GM21515 (cell line): ENCODE results near the gene ECHS1.
"Not testable (repeated sequence)": the region's sequence is repeated elsewhere in the genome, so short reads cannot be mapped to it uniquely, and the experiment has no call there.

ENCODE experiments used
- ATAC-seq: cut with Tn5 transposase; IDR thresholded peaks from one replicate; pipeline ENCODE4 v1.9.1; 2021; ENCODE audit not compliant: unreplicated experiment

ECHS1 gene

DNA sequence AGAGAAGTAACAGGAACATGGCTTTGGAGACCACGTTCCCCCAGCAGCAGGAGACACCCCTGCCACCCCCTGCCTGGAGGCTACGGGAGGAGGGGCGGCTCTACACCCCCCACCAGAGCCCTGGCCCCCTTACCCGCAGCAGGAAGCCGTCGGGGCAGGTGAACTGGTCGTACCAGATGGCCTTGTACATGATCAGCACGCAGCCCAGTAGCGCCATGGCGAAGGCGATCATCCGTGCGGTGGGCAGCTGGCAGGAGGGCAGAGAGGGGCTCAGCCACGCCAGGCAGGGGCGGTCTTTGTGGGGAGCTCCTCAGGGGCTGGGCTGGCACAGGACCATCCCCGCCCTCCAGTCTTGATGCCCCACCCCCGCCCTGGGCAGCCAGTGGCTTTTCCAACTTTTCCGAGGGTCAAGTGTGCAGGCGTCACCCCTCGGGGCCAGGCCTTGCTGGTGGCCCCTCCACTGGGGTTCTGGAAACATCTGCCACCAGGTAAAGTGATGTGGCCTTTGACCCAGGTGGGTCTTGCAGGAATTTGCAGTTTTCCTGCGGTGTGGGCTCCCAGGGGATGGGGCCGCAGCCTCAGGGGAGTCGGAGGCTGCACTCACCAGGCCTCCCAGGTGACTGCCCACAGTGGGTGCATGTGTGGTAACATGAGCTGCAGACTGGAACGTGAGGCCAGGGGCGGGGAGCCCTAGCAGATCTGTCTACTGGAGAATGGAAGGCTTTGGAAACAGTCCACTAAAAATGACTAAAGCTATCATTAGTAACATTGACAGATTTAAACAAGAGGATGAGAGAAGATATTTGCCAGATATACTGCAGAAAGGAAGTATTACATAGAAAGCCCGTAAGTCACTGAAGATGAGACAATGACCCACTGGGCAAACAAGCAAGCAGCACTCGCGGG is 46.2 kb downstream of the ECHS1 start:
- ATAC-seq, result no peak

DNA sequence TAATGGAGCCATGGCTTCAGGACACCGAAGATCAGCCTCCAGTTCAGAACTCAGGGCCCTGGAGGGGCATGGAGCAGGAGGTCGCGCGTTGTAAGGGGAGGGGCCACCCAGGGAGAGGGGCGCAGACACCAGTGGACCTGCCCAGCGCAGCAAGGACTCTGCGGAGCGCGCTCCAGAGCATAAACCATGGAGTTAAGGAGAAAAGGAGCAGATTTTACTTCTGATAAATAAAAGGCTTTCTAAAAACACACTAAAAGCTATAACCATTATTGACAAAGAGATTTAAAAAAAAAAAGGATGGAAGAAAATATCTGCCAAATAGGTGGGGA is 47.0 kb downstream of the ECHS1 start:
- ATAC-seq, result no peak

DNA sequence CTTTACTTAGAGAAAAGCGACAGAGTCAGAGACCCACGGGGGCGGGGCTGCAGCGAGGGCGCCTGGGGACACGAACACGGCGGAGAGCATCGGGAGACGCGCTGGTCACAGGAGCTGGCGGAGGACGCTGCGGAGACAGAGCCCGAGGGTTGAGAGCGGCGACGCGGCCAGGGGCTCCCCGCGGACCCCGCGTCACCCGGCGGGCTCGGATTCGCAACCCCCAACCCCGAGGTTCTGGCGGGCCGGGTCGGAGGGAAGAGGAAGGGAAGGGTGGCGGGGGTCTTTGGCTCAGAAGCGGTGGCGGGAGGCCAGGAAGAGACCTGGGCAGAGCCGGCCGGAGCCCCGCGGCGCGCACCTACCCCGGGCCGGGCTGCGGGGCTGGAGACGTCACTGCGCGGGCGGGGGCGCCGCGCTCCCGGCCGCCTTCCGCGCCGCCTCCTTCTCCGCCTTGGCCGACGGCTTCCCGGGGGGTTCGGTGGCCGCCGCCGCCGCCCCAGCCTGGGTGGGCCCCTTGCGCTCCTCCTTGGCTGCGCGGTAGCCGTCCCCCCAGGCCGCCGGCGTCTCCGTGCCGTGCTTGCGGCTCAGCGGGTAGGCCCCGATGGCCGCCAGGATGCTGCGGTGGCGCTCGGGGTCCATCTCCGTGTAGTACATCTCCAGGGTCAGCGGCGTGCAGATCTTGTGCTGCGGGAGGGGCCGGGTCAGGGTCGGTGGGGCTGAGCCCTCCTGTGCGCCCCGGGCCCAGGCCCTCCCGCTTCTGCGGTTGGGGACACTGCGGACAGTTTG is 47.5 kb downstream of the ECHS1 start:
- ATAC-seq, result no peak

DNA sequence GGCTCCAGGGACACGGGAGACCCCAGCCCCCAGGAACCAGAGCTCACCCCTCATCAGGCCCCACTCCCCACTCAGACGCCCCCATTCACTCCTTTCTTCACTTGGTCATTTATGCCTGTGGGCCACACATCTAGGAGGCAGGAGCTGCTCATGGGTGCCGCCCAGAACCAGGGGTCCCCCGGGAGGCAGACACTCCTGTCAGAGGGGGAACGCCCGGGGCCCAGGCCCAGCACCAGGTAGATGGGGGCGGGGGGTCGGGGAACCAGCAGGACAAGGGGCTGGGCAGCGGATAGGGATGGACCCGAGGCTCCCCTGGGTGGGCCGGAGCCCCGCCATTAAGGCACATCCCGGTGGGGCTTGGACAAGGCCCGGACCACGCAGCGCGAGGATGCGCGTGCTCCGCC is 48.3 kb downstream of the ECHS1 start:
- no peak for ATAC-seq

DNA sequence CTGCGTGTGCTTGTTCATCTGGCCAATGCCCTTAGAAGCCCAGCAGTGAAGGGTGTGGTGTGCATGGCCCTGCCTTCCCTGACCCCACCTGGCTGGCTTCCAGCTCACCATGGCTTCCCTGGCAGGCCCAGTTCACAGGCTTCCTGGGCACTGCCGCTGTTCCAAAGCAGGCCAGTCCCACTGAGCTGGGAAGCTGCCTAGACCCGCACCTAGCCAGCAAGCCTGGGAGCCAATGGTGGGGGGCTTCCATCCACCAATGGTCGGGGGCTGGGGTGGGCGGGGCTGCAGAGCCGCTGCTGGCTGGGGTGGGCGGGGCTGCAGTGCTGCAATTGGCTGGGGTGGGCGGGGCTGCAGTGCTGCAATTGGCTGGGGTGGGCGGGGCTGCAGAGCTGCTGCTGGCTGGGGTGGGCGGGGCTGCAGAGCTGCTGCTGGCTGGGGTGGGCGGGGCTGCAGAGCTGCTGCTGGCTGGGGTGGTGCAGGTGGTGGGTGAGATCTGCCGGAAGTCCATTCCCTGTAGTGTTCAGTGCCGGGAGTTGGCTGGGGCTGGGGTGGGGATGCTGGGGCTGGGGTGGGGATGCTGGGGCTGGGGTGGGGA is 48.9 kb downstream of the ECHS1 start:
- ATAC-seq, result peak; percentile 57

DNA sequence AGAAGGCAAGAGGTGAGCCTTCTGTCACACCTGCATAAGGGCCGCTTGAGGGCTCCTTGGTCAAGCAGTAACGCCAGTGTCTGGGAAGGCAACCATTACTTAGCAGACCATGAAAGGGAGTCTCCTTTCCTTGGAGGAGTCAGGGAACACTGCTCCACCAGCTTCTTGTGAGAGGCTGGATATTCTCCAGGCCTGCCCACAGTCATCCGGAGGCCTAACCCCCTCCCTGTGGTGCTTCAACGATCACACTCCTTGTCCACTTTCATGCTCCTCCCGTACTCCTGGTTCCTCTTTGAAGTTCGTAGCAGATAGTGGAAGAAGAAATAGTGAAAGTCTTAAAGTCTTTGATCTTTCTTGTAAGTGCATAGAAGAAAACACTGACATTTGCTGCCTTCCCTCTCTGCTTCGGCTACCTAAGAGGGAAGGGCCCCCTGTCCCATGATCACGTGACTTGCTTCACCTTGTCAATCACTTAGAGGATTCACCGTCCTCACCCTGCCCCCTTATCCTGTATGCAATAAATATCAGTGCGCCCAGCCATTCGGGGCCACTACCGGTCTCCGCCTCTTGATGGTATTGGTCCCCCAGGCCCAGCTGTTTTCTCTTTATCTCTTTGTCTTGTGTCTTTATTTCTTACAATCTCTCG is 51.0 kb downstream of the ECHS1 start:
- ATAC-seq, result not testable (repeated sequence)

DNA sequence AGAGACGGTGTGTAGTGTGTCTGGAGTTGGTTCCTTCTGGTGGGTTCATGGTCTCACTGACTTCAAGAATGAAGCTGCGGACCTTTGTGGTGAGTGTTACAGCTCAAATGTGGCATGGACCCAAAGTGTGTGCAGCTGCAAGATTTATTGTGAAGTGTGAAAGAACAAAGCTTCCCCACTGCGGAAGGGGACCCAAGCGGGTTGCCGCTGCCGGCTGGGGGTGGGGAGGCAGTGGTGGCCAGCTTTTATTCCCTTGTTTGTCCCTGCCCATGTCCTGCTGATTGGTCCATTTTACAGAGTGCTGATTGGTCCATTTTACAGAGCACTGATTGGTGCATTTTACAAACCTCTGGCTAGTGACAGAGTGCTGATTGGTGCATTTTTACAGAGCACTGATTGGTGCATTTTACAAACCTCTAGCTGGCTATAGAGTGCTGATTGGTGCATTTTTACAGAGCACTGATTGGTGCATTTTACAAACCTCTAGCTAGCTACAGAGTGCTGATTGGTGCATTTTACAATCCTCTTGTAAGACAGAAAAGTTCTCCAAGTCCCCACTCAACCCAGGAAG is 52.2 kb downstream of the ECHS1 start:
- ATAC-seq, result not testable (repeated sequence)

DNA sequence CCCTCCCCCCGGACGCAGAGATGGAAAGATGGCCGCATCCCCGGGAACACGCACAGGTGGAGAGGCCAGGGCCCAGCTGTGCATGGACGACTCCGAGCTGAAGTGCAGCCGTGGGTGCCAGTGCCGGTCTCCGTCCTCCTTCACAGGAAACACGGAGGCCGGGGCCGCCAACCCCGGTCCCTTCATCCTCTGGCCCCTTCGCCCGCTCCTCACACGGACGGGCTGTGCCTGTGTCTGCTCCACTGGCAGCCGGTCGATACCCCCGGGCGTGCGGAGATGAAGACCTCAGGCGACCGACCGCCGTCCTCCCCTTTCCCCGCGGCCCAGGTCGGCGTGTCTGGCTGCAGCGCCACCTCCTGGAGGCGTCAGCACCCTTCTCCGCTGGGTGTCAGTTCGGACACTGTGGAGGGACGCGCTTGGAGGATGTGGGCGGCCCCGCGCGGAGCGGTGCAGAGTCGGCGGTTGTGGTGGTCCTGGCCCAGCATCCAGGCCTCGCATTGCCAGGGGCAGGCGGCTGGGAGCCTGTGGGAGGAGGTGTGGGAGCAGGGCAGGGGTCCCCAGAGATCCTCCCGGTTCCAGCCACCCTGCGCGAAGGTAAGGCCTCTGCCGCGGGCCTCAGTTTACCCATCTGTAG is 54.5 kb downstream of the ECHS1 start:
- peak; percentile 86 for ATAC-seq

DNA sequence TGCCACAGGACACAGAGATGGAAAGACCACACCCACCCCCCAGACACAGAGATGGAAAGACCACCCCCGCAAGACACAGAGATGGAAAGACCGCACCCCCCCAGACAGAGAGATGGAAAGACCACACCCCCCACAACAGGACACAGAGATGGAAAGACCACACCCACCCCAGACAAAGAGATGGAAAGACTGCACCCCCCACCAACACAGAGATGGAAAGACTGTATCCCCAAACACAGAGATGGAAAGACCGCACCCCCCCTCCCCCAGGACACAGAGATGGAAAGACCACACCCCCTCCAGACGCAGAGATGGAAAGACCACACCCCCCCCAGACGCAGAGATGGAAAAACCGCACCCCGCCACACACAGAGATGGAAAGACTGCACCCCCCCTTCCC is 56.4 kb downstream of the ECHS1 start:
- ATAC-seq, result no peak

DNA sequence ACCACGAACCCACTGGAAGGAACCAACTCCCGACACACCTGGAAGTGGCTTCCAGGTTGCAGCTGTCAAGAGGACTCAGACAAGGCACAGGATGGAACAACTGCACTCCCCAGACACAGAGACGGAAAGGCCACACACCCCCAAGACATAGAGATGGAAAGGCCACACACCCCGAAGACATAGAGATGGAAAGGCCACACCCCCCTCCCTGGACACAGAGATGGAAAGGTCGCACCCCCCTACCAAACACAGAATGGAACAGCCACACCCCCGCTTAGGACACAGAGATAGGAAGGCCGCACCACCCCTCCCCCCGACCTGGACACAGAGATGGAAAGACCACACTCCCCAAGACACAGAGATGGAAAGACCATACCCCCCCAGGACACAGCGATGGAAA is 56.9 kb downstream of the ECHS1 start:
- ATAC-seq, result no peak

DNA sequence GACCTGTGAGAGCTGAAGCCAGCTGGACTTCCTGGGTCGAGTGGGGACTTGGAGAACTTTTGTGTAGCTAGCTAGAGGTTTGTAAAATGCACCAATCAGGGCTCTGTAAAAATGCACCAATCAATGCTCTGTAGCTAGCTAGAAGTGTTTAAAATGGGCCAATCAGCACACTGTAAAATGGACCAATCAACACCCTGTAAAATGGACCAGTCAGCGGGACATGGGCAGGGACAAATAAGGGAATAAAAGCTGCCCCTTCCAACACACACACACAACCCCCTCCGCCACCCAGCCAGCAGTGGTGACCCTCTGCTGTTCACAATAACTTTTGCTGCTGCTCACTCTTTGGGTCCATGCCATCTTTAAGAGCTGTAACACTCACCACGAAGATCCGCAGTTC is 57.3 kb downstream of the ECHS1 start:
- no peak for ATAC-seq

DNA sequence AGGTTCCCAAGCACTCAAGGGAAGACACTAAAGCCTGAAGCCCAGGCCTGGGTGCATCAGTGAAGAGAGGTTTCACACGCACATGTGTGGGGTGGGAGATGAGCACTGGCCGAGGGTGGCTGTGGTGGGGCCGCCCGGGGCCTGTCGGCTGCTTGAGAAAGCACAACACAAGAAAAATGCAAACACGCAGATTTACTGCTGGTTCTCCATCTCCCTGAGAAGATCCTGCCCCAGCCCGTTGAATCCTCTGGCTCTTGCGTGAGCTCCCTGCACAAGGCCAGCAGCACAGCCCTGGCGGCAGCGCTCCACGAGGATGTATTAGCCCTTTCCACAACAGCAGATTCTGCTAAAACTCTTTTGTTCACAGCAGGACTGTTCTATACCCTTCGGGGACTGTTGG is 58.2 kb downstream of the ECHS1 start:
- no peak for ATAC-seq

DNA sequence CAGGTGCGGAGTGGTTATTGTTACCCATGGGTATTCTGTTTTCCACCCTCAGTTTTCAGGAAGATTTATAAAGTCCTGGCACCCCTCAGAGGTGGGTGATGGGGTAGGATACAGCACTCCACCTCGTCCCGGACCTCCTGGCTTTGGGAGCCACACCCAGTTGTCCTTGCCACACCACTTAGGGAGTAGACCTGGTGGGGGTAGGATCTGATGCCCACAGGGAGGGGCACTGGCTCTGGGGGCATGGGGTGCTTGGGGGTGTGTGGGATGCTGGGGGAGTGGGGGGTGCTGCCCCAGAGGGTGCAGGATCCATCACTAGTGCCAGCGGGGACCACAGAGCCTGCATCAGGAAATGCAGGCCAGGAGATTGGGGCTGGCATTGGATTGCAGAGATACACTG is 60.0 kb downstream of the ECHS1 start:
- no peak for ATAC-seq

DNA sequence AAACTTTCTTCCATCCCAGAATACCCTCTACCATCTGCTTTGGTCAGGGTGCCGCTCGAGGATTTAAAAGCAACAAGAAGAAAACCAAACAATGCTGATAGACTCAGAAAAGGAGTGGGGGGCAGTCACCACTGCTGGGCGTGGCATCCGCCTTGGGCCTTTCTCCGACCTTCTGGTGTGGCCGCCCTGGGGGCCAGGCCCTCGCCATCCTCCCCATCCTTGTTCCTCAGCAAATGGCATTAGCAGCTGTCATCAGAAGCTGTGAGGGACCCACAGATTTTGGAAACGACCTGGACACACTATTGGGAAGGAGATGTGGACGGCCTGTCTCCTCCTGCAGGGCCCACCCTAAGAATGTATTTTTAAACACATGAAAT is 60.4 kb downstream of the ECHS1 start:
- no peak for ATAC-seq
